Thyroid gland (tissue), 4 donors: ENCODE data around the gene RIPOR3.

ENCODE experiments used
- CTCF ChIP-seq, 6 experiments: fragments of 200-600 bp in 3 of 6; fragments of 450-650 bp in 3 of 6; sonication (generic) in 3 of 6; IDR thresholded peaks; one replicate each; pipeline ENCODE4 v1.5.1; 2016 to 2019; ENCODE audit warnings: antibody characterized with exemption in 6 of 6, mild to moderate bottlenecking in 2 of 6, inconsistent platforms in 1 of 6, moderate library complexity in 1 of 6
- POLR2A ChIP-seq, 2 donors: fragments of 450-650 bp; IDR thresholded peaks; one replicate each; pipeline ENCODE4 v1.6.1; 2017; ENCODE audit warnings: antibody characterized with exemption in 2 of 2, mild to moderate bottlenecking in 2 of 2, moderate library complexity in 1 of 2

- no peak for TF ChIP-seq CTCF (IDR thresholded peaks at IDR 0.05)
- no peak for TF ChIP-seq POLR2A (IDR thresholded peaks at IDR 0.05)
These were observed 21.7 kb upstream of the RIPOR3 start for GRCh38 chr20:50712771-50713656.
